ENCODE results near the gene COL25A1. TPM values are rescaled to one million over a fixed set of nuclear protein-coding genes. Genes with fewer than 3 reads are reported as not detected.

COL25A1 gene
- total and polyA plus RNA-seq, 2 donors (not counting 3 experiments of a cell fraction or from before 2014, with no cell fraction given): 0.21 to 3.5 TPM

- Histone ChIP-seq H3K9ac (replicated peaks; ENCODE audit: extremely low read depth, insufficient read depth, low read length) (no peak overlapping the region), H3K36me3 (ENCODE audit: control insufficient read depth in 2 of 2, extremely low read depth in 1 of 2, insufficient read depth in 2 of 2, low read length in 2 of 2) (no peaks in the 10 kb centered on the region), H3K9me1 (replicated peaks; ENCODE audit: control insufficient read depth, extremely low read depth, insufficient read depth, low read length) (no peaks in the 10 kb centered on the region), H3K9me3 (replicated peaks; ENCODE audit: control insufficient read depth, insufficient read depth, low read length) (no peaks in the 10 kb centered on the region), H3K27me3 (ENCODE audit: control insufficient read depth in 2 of 2, insufficient read depth in 2 of 2, low read length in 2 of 2) (no peaks in the 10 kb centered on the region), H3K4me3 (replicated peaks in 1 of 3; ENCODE audit: insufficient read depth in 1 of 3, low read depth in 1 of 3, low read length in 3 of 3) (no peak overlapping the region), H3K4me1 (ENCODE audit: control insufficient read depth, extremely low read depth, insufficient read depth, low read length) (no peaks in the 10 kb centered on the region), H2AFZ (ENCODE audit: low read depth, low read length) (no peak overlapping the region), H4K20me1 (replicated peaks; ENCODE audit: control insufficient read depth, extremely low read depth, insufficient read depth, low read length) (no peaks in the 10 kb centered on the region), H3K79me2 (ENCODE audit: control insufficient read depth, insufficient read depth, low read length) (no peaks in the 10 kb centered on the region), H3K4me2 (ENCODE audit: insufficient read depth, low read length) (no peak overlapping the region), H3K27ac (ENCODE audit: insufficient read depth, low read depth, low read length) (no peak overlapping the region)
- intact Hi-C loops (cut with micrococcal nuclease) (no loop called here), dilution Hi-C loops (cut with MboI; ENCODE audit: extremely low pct_ligation_motif_present, low sequenced_read_pairs) (no loop called here)
- CTCF ChIA-PET: interaction anchor here (1.1 kb wide), 1 partner anchor 9 kb away, joined by 3 read pairs; no protein-coding TSS in a partner anchor
- no TSS peak for BruUV-seq (replicated peaks)
- FAIRE-seq (no peak), DNase-seq (ENCODE audit: low read depth, low spot score) (no peak)
- POLR2A ChIA-PET: no interaction called here
- TF ChIP-seq POLR2AphosphoS5 (IDR thresholded peaks at IDR 0.05; ENCODE audit: insufficient read depth, low read depth, low read length): no peak
- TF ChIP-seq POLR2A (IDR thresholded peaks at IDR 0.05; ENCODE audit: low read depth, low read length): no peak
- no peak for TF ChIP-seq EZH2 (IDR thresholded peaks at IDR 0.05; ENCODE audit: borderline replicate concordance, low read depth, low read length, severe bottlenecking)
- TF ChIP-seq MYC (IDR thresholded peaks at IDR 0.05; ENCODE audit: low read depth, low read length): no peak
- TF ChIP-seq JUN (IDR thresholded peaks at IDR 0.05; ENCODE audit: borderline replicate concordance, insufficient read depth, insufficient read length, low read depth): no peak
- no peak for TF ChIP-seq MAX (IDR thresholded peaks at IDR 0.05; ENCODE audit: insufficient read depth, insufficient read length)
- no peak for TF ChIP-seq CTCF (IDR thresholded peaks at IDR 0.05; ENCODE audit: extremely low read depth in 1 of 2, insufficient read depth in 1 of 2, low read depth in 1 of 2, low read length in 2 of 2)
Measured at GRCh38 chr4:109118635-109119034, 183.8 kb downstream of the COL25A1 start.
